Neutrophil (primary cell): ENCODE measurements around the gene WLS.

Experiments used
- H3K27ac ChIP-seq: fragments of 200-600 bp; sonication (generic); 2 replicates; pipeline ENCODE4 v1.5.1; 2016; ENCODE audit warnings: mild to moderate bottlenecking, moderate library complexity
- H3K27me3 ChIP-seq: fragments of 200-600 bp; sonication (generic); 2 replicates; pipeline ENCODE4 v1.6.0; 2016; ENCODE audit warnings: mild to moderate bottlenecking
- H3K36me3 ChIP-seq: fragments of 200-600 bp; sonication (generic); 2 replicates; pipeline ENCODE4 v1.5.1; 2017
- H3K4me1 ChIP-seq, 2 experiments: fragments of 200-600 bp in 1 of 2; sonication (generic) in 1 of 2; 1 replicate in 1 of 2; 2 replicates in 1 of 2; pipeline versions ENCODE4 v1.5.1 to v1.6.1; 2013 to 2016; ENCODE audit warnings: low read depth in 1 of 2, low read length in 1 of 2, mild to moderate bottlenecking in 1 of 2, moderate library complexity in 1 of 2; ENCODE audit not compliant: control insufficient read depth in 1 of 2, insufficient read depth in 1 of 2
- H3K4me3 ChIP-seq, 2 experiments: fragments of 200-600 bp in 1 of 2; sonication (generic) in 1 of 2; 1 replicate in 1 of 2; 2 replicates in 1 of 2; pipeline ENCODE4 v1.5.1; 2013 to 2016; ENCODE audit warnings: low read depth in 1 of 2, low read length in 1 of 2, mild to moderate bottlenecking in 1 of 2, moderate library complexity in 1 of 2
- H3K9me3 ChIP-seq: fragments of 200-600 bp; sonication (generic); 2 replicates; pipeline ENCODE4 v1.5.1; 2016
- CTCF ChIP-seq: fragments of 200-600 bp; sonication (generic); IDR thresholded peaks from 2 replicates; pipeline ENCODE4 v1.5.1; 2016; ENCODE audit warnings: antibody characterized with exemption

Gene WLS

GRCh38 chr1:68113966-68114365 lies 118.4 kb downstream of the WLS start:
- no peaks in the 10 kb centered on the region for H3K9me3 ChIP-seq
- peaks cover 0 to 3% of the 10 kb centered on the region in 2 experiments for H3K4me1 ChIP-seq
- no peak overlapping the region for H3K27ac ChIP-seq
- H3K4me3 ChIP-seq: no peak overlapping the region
- no peaks in the 10 kb centered on the region for H3K36me3 ChIP-seq
- peaks cover 21% of the 10 kb centered on the region for H3K27me3 ChIP-seq
- TF ChIP-seq CTCF: no peak

GRCh38 chr1:68112835-68113243 lies 119.5 kb downstream of the WLS start:
- H3K4me1 ChIP-seq: peaks cover 0 to 3% of the 10 kb centered on the region in 2 experiments
- H3K27ac ChIP-seq: no peak overlapping the region
- H3K36me3 ChIP-seq: no peaks in the 10 kb centered on the region
- peaks cover 27% of the 10 kb centered on the region for H3K27me3 ChIP-seq
- no peak for TF ChIP-seq CTCF
- H3K9me3 ChIP-seq: no peaks in the 10 kb centered on the region
- H3K4me3 ChIP-seq: no peak overlapping the region

GRCh38 chr1:68111519-68112436 lies 120.5 kb downstream of the WLS start:
- H3K4me1 ChIP-seq: no peaks in the 10 kb centered on the region

DNA sequence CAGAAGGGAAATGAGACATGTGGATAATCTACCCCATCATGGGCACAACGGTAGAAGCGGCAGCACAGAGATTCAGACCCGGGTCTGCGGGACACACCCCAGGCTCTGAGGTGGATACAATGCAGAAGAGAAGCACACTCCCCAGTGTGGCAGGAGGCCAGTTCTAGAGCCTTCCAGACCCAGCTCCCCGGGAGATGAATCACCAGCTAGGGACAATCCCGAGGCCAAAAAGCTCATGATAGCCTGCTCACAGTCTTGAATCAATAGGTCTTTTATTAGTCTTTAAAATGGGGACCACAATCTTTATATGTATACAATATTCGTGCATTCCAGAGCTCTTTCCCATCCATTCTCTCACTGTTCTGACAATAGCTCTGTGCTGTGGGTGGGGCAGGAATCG lies 124.6 kb downstream of the WLS start:
- Histone ChIP-seq H3K27me3 (peaks cover 33% of the 10 kb centered on the region), H3K4me1 (no peaks in the 10 kb centered on the region), H3K36me3 (no peaks in the 10 kb centered on the region)

More at GRCh38 chr1:68111519-68112436, 120.5 kb downstream of the WLS start:
- Histone ChIP-seq H3K36me3 (no peaks in the 10 kb centered on the region), H3K4me3 (no peak overlapping the region), H3K27me3 (peaks cover 35% of the 10 kb centered on the region), H3K9me3 (no peaks in the 10 kb centered on the region), H3K27ac (no peak overlapping the region)
- no peak for TF ChIP-seq CTCF

GRCh38 chr1:68103884-68104554 lies 128.3 kb downstream of the WLS start:
- no peaks in the 10 kb centered on the region for H3K9me3 ChIP-seq
- H3K36me3 ChIP-seq: no peaks in the 10 kb centered on the region
- no peak overlapping the region for H3K4me3 ChIP-seq
- H3K4me1 ChIP-seq: no peaks in the 10 kb centered on the region
- no peak overlapping the region for H3K27ac ChIP-seq
- TF ChIP-seq CTCF: no peak
- peaks cover 14% of the 10 kb centered on the region for H3K27me3 ChIP-seq

More for the DNA sequence above, 124.6 kb downstream of the WLS start:
- TF ChIP-seq CTCF: no peak
- H3K9me3 ChIP-seq: no peaks in the 10 kb centered on the region
- H3K4me3 ChIP-seq: no peak overlapping the region
- no peak overlapping the region for H3K27ac ChIP-seq
